Endothelial cell of umbilical vein (primary cell): ENCODE data around the gene MARK2.

Experiments used
- CTCF ChIP-seq, 2 donors: IDR thresholded peaks; 1 replicate in 1 of 2; 2 replicates in 1 of 2; pipeline ENCODE4 v1.5.1; 2011; ENCODE audit warnings: low read length in 2 of 2, mild to moderate bottlenecking in 2 of 2, moderate library complexity in 2 of 2, control low read depth in 1 of 2, inconsistent platforms in 1 of 2, low read depth in 1 of 2; ENCODE audit not compliant: insufficient read depth in 1 of 2; ENCODE audit errors: extremely low read depth in 1 of 2
- EZH2 ChIP-seq: IDR thresholded peaks from 2 replicates; pipeline ENCODE4 v1.6.1; 2012; ENCODE audit warnings: borderline replicate concordance, low read depth, mild to moderate bottlenecking, moderate library complexity, low read length, inconsistent platforms; ENCODE audit not compliant: severe bottlenecking
- JUN ChIP-seq: IDR thresholded peaks from 2 replicates; pipeline ENCODE4 v1.6.1; 2011; ENCODE audit warnings: borderline replicate concordance, low read depth; ENCODE audit not compliant: insufficient read length, insufficient read depth
- MAX ChIP-seq: IDR thresholded peaks from 2 replicates; pipeline ENCODE4 v1.6.1; 2011; ENCODE audit not compliant: insufficient read depth, insufficient read length
- MYC ChIP-seq: IDR thresholded peaks from one replicate; pipeline ENCODE4 v1.6.1; 2011; ENCODE audit warnings: mild to moderate bottlenecking, low read depth, low read length
- POLR2A ChIP-seq: IDR thresholded peaks from 2 replicates; pipeline ENCODE4 v1.6.1; 2012; ENCODE audit warnings: low read depth, mild to moderate bottlenecking, control low read depth, low read length
- POLR2AphosphoS5 ChIP-seq: IDR thresholded peaks from 2 replicates; pipeline ENCODE4 v1.6.1; 2012; ENCODE audit warnings: low read depth, mild to moderate bottlenecking, control low read depth, low read length, moderate library complexity; ENCODE audit not compliant: insufficient read depth

DNA sequence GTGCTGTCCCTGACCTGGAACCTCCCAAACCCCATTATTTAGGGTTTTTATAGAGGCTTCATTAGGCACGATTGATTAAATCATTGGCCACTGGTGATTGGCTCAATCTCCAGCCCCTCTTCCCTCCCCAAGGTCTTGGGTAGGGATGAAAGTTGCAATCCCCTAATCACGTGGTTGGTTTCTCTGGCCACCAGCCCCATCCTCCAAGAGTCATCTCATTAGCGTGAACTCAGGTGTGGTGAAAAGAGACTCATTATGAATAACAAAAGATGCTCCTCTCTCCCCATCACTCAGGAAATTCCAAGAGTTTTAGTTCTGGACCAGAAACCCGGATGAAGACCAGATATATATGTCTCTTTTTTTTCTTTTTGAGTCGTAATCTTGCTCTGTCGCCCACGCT, 7.6 kb upstream of the MARK2 start:
- TF ChIP-seq POLR2A (no peak), CTCF (IDR thresholded peaks at IDR 0.05; ENCODE audit: extremely low read depth in 1 of 2, insufficient read depth in 1 of 2, low read depth in 1 of 2, low read length in 2 of 2) (no peak), MAX (no peak), EZH2 (no peak), POLR2AphosphoS5 (no peak), MYC (no peak), JUN (no peak)
